ENCODE results near the gene CHST3. TPM values are rescaled to one million over a fixed set of nuclear protein-coding genes. Genes with fewer than 3 reads are reported as not detected.
A peak's percentile ranks its signal among the peaks of the same experiment; 100 is the strongest.

Gene CHST3
- total RNA-seq, 1 donor = 43.1 TPM

DNA sequence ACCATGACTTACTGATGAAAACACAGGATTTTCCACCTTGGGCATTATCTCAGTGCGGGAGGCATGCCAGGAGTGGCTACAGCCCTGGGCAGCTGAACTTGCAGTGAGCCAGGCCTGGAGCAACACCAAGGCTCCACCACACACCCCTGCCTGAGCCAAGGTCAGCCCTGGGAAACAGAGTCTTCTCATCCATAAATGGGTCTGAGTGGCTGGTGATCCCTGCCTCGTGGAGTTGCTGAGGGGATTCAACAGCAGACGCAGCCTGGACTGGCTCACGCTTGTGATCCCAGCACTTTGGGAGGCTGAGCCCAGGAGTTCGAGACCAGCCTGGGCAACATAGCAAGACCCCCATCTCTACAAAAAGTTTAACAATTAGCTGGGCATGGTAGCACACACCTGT is 91.9 kb downstream of the CHST3 start:
- DNase-seq (ENCODE audit: insufficient read length, low spot score, missing footprints) = no peak
- Histone ChIP-seq H3K4me2 (ENCODE audit: insufficient read depth, low read length) (no peak overlapping the region), H3K4me3 (ENCODE audit: insufficient read depth, low read length) (no peak overlapping the region), H3K27ac (ENCODE audit: low read depth, low read length) (no peak overlapping the region), H3K9me3 (ENCODE audit: low read depth, low read length) (no peaks in the 10 kb centered on the region), H2AFZ (ENCODE audit: low read length) (no peak overlapping the region), H4K20me1 (ENCODE audit: insufficient read depth, low read length) (no peaks in the 10 kb centered on the region), H3K27me3 (ENCODE audit: insufficient read depth, low read length) (peaks cover 23% of the 10 kb centered on the region), H3K4me1 (ENCODE audit: insufficient read depth, low read length) (no peaks in the 10 kb centered on the region), H3K79me2 (ENCODE audit: insufficient read depth, low read length) (no peaks in the 10 kb centered on the region), H3K36me3 (ENCODE audit: insufficient read depth, low read length) (no peaks in the 10 kb centered on the region)
- TF ChIP-seq, protein P1, sequence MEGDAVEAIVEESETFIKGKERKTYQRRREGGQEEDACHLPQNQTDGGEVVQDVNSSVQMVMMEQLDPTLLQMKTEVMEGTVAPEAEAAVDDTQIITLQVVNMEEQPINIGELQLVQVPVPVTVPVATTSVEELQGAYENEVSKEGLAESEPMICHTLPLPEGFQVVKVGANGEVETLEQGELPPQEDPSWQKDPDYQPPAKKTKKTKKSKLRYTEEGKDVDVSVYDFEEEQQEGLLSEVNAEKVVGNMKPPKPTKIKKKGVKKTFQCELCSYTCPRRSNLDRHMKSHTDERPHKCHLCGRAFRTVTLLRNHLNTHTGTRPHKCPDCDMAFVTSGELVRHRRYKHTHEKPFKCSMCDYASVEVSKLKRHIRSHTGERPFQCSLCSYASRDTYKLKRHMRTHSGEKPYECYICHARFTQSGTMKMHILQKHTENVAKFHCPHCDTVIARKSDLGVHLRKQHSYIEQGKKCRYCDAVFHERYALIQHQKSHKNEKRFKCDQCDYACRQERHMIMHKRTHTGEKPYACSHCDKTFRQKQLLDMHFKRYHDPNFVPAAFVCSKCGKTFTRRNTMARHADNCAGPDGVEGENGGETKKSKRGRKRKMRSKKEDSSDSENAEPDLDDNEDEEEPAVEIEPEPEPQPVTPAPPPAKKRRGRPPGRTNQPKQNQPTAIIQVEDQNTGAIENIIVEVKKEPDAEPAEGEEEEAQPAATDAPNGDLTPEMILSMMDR (IDR thresholded peaks at IDR 0.05; ENCODE audit: extremely low read depth, low read depth, low read length) = no peak

DNA sequence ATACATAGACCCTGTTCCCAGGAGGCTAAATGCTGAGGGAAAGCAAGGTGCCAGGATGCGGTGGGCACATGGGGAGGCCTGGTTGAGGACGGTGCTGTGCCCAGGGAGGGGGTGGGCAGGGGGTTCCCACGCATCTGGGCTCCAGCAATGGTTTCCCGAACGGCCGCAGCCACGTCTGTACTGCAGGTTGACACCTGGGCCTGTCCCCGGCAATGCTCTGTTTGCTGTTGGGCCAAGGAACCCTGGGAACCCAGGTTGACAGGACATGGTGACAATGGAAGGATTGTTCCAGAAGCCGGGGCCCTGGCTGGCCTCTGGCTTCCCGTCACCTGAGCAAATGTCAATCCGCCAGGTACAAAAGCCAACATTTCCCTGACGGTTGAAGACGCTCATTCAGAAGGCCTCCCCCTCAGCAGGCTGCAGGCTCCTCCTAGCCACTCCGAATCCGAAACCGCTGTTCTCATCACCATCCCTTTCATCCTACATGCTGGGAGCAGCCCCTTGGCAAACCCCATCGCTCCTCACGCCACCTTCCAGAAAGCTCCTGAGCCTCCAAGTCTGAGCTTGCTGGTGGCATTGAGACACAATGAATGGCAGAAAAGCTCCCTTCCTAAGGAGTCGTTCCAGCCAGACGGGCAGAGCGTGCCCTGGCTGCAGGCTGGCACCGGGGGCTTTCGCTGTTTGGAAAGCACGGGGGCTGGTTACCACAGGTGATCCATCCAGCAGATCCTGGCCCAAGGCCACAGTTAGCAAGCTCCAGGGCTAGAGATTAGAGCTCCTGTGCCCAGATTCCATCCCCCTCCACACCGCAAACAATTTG is 92.9 kb downstream of the CHST3 start:
- H3K9me3 ChIP-seq (ENCODE audit: low read depth, low read length) = no peaks in the 10 kb centered on the region
- H3K36me3 ChIP-seq (ENCODE audit: insufficient read depth, low read length) = no peaks in the 10 kb centered on the region
- peaks cover 23% of the 10 kb centered on the region for H3K27me3 ChIP-seq (ENCODE audit: insufficient read depth, low read length)
- H3K4me3 ChIP-seq (ENCODE audit: insufficient read depth, low read length) = no peak overlapping the region
- no peak overlapping the region for H2AFZ ChIP-seq (ENCODE audit: low read length)
- no peaks in the 10 kb centered on the region for H3K79me2 ChIP-seq (ENCODE audit: insufficient read depth, low read length)
- TF ChIP-seq, protein P1 (IDR thresholded peaks at IDR 0.05; ENCODE audit: extremely low read depth, low read depth, low read length) = no peak
- H3K4me2 ChIP-seq (ENCODE audit: insufficient read depth, low read length) = no peak overlapping the region
- H4K20me1 ChIP-seq (ENCODE audit: insufficient read depth, low read length) = no peaks in the 10 kb centered on the region
- H3K4me1 ChIP-seq (ENCODE audit: insufficient read depth, low read length) = no peaks in the 10 kb centered on the region
- H3K27ac ChIP-seq (ENCODE audit: low read depth, low read length) = no peak overlapping the region
- DNase-seq (ENCODE audit: insufficient read length, low spot score, missing footprints) = peak; percentile 68

DNA sequence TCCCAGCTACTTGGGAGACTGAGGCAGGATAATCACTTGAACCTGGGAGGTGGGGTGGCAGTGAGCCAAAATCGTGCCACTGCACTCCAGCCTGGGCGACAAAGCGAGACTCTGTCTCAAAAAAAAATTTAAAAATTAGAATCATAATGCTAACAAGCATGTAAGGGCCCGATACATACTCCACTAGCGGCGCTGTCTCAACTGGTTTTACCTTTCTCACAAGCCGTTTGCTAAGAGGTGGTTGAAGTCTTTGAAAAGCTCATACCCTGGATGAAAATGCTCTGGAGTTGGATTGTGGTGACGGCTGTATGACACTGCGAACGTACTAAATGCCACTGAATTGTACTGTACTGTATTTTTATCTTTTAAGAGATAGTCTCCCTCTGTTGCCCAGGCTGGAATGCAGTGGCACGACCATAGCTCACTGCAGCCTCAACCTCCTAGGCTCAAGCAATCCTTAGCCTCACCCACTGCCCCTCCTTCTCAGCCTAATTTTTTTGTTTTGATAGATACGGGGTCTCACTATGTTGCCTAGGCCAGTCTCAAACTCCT is 94.2 kb downstream of the CHST3 start:
- no peaks in the 10 kb centered on the region for H4K20me1 ChIP-seq (ENCODE audit: insufficient read depth, low read length)
- H3K36me3 ChIP-seq (ENCODE audit: insufficient read depth, low read length) = no peaks in the 10 kb centered on the region
- H3K9me3 ChIP-seq (ENCODE audit: low read depth, low read length) = no peaks in the 10 kb centered on the region
- H3K4me2 ChIP-seq (ENCODE audit: insufficient read depth, low read length) = no peak overlapping the region
- TF ChIP-seq, protein P1 (IDR thresholded peaks at IDR 0.05; ENCODE audit: extremely low read depth, low read depth, low read length) = no peak
- no peaks in the 10 kb centered on the region for H3K4me1 ChIP-seq (ENCODE audit: insufficient read depth, low read length)
- no peak for DNase-seq (ENCODE audit: insufficient read length, low spot score, missing footprints)
- no peaks in the 10 kb centered on the region for H3K79me2 ChIP-seq (ENCODE audit: insufficient read depth, low read length)
- H3K27me3 ChIP-seq (ENCODE audit: insufficient read depth, low read length) = peaks cover 19% of the 10 kb centered on the region
- H2AFZ ChIP-seq (ENCODE audit: low read length) = no peak overlapping the region
- no peak overlapping the region for H3K27ac ChIP-seq (ENCODE audit: low read depth, low read length)
- H3K4me3 ChIP-seq (ENCODE audit: insufficient read depth, low read length) = no peak overlapping the region

All from osteoblast (primary cell).